HG02852 (cell line): ENCODE data around the gene CYB5R4.
"Not testable (repeated sequence)": the region's sequence is repeated elsewhere in the genome, so short reads cannot be mapped to it uniquely, and the experiment has no call there.

Source experiments
- ATAC-seq: cut with Tn5 transposase; IDR thresholded peaks from one replicate; pipeline ENCODE4 v1.9.1; 2021; ENCODE audit warnings: mild to moderate bottlenecking, moderate library complexity; ENCODE audit not compliant: unreplicated experiment

CYB5R4 gene

DNA sequence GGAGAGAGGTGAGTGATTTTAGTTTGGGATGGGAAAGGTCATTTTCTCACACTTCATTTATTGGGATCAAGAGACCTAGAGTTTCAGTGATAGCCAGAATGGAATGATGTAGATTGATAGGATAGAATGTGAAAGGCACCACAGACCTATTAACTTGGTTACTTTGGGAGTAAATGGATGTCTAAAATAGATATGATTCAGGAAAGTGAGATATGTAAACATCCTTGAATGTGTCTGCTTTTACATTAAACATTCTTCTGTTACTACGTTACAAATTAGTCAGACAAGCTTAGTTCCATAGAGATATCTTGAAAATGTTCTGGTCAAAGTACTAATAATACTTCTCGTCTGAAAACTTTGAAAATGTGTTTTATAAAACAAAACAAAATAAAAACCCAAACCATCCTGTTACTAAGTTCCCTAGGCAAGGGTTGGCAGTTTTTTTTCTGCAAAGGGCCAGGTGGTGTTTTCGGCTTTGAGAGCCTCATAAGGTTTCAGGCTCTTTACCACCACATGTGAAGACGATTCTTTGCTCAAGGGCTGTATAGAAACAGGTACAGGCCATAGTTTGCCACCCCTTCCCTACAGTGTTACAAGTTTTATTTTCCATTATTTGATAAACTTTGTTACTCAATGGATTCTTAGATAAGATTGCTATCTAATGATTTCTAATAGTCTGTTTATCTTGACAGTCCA, 3.4 kb downstream of the CYB5R4 start:
- ATAC-seq, result no peak

DNA sequence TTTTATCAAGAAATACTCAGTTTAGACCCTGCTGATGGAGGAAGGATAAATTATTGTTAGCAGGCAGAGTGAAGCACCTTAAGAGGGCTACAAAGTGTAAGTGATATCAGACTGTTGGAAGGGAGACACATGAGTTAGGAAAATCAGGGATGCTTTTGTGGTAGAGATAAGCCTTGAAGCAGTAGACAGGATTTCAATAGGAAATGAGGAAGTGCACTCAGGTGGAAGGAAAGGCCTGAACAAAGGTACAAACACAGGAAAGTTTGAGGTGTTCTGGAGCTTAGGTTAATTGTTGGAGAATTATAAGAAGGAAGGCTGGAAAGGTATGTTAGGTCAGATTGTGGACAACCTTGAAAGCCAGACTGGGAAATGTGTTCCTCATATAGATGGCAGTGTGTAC, 7.6 kb downstream of the CYB5R4 start:
- ATAC-seq, result no peak

DNA sequence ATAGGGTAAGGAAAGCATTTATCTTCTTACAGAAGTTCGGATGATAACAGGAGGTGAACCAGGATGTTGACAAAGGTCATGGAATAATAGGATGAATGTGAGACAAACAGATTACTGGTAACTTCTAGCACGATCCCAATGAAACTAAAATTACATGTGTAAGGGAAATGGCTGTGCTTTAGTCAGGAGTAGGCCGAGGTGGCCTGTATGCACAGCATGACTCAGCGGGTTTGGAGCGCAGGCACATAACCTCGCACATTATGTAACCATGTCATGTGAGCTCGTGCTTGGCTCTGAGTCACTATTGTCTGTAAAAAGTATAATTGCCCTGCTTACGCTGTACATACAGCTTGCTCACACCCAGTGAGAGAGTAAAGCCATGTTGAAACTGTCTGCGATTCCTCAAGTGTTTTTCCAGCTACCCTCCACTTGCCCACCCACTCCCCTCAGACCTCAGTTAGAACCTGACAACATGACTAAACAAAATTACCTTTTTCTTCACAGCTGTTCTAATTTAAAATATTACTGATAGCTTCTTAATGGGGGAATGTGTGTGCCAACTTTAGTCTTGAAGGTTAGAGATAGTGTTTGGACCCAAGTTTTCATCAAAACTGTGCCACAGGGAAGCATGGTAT, 8.2 kb downstream of the CYB5R4 start:
- no peak for ATAC-seq

DNA sequence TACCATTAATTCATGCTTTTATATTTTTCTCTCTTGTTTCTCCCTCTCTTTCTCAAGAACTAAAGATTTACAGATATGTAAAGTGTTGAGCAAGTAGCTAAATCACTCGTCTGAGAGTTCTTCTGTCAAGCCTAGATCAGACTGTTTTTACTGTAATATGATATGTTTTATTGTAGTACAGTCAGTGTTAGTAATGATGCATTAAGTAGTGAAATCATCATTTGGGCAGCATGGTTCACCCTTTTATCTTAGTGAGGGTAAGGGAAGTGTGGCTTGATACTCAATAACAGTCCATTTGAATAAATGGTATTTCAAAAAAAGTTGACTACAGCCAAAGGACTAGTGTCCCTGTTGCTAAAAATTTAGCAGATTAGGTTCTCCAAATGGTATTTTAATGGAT, 9.2 kb downstream of the CYB5R4 start:
- no peak for ATAC-seq

DNA sequence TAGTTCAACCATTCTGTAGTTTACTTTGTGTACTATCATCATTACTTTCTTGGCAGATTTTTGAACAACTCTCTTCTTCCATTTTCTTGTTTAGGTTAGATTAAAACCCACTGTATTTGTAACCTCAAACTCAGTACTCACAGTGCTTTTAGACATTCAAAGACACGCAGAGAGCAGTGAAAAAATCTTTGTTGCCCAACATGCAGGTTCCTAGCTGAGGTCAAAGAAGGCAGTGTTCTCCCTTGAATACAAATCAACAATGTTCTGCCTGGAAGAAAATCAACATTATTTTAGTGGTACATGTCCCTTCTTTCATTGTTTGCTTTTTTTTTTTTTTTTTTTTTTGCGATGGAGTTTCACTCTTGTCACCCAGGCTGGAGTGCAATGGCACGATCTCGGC, 11.2 kb downstream of the CYB5R4 start:
- no peak for ATAC-seq

DNA sequence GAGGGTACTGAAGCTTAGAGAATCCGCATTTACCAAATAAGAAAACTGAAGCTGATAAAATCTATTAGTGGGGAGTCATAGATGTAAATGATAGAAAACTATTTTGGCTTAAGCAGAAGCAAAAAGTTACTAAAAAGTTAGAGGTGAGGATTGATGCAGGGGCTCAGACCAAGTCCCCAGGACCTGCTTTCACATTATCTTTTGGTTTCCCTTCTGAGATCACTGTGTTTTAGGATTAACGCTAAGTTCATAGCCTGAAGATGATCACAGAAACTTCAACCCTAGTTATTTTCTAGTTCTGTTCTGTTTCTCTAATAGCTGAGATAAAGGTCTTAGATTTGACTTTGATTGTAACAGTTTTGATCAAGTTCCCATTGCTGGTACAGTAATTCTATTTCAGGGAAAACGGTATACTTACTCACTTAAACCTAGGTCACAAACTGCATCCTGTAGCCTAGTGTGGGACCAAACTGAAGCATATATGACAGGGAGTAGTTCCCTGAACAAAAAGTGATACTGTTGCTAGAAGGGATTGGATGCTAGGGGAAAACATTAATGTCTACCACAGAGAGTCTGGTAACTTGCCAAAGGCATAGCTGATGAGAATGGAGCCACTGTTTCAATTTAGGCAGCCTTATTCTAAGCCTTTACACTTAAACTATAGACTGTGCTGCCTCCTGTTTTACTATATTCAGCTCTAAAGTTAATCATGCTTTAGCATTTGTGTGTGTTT, 13.1 kb downstream of the CYB5R4 start:
- no peak for ATAC-seq

DNA sequence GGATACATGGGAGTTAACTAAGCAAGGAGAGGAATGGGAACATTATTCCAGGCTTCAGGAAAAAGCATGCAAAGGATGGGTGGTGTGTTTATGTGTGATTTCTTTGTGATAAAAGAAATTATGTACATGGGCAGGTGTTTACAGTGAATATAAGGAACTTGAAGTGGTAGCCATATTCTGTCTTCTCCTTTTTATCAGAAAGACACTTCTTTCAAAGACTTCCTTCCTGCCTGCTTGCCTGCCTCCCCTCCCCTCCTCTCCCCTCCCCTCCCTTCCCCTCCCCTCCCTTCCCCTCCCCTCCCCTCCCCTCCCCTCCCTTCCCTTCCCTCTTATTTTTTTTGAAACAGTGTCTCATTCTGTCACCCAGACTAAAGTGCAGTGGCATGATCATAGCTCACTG, 14.4 kb downstream of the CYB5R4 start:
- ATAC-seq, result no peak

DNA sequence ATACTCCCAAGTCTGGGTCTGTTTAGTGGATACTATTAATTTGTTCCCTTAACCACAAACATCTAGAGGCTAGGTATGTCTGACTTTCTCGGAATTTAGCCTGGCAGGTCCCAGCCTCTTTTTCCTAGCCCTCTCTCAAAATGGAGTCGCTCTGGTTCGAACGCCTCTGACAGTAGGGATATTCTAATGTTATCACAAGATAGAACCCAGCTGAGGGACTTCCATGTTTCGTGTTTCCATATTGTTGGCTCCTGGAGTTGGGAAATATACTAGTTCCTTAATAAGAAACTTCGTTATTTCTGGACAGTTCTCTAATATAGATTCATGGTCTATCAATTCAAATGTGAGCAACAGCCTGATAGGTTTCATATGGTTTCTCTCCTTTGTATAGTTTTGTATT, 16.4 kb downstream of the CYB5R4 start:
- ATAC-seq, result no peak

DNA sequence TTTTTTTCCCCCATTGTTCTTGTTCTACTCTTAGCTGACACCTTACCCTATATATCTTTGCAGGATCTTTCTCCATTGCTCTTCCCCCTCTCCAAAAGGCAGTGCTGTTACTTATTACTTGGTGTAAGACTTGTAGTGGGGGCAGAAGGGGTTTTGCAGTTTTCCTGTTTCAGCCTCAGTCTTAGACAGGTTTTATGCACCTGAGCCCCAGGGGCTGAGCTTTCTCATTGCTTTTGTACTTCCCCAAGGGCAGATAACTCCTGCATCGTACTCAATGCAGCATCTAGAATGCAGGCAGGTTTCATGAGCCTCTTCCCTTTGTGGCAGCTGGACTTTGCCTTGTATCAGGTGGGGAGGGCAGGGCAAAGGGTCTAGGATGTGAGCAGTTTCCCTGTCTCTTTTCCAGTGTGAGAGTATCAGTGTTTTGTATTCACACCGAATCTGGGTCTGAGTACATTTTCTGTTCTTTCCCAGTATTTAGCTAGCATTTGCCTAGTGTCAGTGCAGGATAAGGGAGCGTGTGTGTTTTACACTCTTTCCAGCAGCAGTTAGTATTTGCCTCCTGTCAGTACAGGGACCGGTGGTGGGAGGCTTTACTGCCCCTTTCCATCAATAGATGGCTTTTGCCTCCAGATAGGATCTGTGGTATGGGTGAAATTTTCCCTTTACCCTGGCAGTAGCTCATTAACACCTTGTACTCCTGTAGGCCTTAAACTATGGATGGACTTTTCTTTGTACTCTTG, 19.6 kb downstream of the CYB5R4 start:
- ATAC-seq, result no peak

DNA sequence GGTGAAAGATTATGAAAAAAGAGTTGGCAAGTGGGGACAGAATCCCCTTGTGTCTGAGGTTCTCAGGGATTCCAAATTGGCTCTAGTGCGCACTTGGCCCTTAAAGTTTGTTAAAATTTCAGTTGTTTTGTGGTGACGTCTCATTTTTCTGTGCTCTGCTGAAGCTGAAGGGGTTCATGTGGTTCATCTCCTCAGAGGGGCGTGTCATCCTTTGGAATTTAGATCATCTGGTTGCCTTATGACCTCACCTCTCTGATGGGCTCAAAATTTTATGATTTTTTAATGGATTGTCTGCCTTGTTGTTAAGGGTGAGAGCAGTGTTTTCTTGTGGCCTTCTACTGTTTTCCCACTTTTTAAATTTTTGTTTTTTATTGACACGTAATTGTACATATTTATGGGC, 20.3 kb downstream of the CYB5R4 start:
- no peak for ATAC-seq

DNA sequence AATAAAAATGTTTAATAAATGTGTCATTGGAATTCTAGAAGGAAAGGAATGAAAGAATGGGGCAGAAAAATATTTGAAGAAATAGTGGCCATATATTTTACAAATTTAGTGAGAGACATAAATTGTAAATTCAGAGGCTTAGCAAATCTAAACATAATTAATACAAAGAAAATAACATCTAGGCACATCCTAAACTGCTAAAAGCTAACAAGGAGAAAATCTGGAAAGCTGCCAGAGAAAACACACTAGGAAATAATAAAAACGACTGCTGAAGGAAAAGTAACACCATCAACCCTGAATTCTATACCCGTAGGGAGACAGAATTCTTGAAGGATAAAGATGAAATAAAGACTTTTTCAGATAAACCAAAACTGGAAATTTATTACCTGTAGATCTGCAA, 23.8 kb downstream of the CYB5R4 start:
- ATAC-seq, result no peak

DNA sequence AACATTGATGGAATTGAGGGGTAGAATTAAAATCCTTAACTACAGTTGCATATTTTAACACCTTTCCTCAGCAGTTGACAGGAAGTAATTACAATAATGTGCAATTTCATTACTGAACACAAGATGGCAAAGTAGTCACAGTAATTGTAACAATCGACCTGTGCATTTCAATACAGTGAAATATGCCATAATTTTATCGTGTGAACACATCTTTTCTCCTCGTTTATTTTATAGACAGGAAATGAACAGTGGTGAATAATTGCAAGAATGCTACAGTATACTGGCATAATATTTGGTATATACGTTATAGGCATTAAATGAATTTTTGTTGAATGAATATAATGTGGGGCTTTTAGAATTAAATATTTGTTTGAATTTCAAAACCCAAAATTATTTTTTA, 25.0 kb downstream of the CYB5R4 start:
- ATAC-seq, result peak; percentile 82

DNA sequence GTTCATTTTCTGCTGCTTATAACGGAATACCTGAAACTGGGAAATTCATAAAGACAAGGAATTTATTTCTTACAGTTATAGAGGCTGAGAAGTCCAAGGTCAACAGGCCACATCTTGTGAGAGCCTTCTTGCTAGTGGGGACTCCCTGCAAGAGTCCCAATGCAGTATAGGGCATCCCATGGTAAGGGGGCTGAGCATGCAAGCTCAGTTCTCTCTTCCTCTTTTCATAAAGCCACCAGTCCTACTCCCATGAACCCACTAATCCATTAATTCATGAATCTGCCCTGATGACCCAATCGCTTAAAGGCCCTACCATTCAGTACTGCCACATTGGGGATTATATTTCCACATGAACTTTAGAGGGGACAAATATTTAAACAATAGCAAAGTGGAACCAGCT, 26.5 kb downstream of the CYB5R4 start:
- no peak for ATAC-seq

DNA sequence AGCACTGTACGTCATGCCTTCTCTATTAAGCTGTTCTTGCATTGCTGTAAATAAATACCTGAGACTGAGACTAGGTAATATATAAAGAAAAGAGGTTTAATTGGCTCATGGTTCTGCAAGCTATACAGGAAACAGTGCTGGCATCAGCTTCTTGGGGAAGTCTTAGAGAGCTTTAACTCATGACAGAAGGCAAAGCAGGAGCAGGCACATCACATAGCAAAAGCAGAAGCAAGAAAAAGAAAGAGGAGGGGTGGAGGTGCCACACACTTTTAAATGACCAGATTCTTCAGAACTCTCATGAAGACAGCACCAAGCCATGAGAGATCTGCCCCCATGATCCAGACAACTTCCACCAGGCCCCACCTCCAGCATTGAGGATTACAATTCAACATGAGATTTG, 30.1 kb downstream of the CYB5R4 start:
- no peak for ATAC-seq

DNA sequence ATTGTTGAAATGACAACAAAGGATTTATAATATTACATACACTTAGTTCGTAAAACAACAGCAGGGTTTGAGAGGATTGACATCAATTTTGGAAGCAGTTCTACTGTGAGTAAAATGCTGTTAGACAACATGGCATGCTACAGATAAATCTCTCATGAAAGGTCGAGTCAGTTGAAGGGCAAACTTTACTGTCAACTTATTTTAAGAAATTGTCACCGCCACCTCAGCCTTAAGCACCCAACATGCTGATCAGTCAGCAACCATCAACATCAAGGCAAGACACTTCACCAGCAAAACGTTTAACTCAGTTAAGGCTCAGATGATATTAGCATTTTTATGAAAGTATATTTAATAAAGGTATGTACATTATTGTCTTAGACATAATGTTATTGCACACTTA, 31.0 kb downstream of the CYB5R4 start:
- no peak for ATAC-seq

DNA sequence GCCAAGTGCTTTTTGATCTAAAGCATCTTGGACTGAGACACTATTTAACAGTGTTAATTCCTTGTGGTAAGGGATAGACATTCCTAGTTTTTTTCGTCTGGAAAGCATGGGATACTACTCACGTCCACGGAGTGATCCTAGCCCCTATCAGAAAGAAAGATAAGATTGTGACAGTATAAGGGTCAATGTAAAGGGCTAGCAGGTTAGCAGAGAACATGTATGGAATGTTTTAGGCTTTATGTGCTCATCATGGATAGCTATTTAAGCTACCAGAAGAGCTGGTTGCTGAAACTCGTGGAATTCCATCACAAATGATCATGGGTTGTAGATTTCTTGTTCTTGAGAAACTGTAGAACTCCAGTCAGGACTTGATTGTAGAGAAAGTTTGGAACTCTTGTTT, 32.1 kb downstream of the CYB5R4 start:
- no peak for ATAC-seq

DNA sequence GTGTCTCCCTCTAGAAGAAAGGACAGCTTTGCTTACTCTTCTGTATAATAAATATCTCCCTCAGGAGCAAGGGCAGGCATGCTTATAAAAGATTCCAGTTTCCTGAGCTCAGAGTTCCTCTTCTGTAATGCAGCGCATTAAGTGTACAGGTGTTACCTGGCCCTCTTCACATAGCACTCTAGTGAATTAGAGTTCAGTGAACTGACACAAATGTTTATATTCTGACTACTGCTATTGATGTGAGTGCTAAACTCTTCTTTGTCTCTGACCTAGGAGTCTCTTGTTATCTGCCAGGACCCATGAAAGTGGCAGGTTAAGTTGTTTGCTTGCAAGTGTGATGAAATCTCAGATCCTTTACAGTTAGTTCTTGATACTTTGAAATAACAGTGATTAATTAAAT, 33.5 kb downstream of the CYB5R4 start:
- ATAC-seq, result no peak

DNA sequence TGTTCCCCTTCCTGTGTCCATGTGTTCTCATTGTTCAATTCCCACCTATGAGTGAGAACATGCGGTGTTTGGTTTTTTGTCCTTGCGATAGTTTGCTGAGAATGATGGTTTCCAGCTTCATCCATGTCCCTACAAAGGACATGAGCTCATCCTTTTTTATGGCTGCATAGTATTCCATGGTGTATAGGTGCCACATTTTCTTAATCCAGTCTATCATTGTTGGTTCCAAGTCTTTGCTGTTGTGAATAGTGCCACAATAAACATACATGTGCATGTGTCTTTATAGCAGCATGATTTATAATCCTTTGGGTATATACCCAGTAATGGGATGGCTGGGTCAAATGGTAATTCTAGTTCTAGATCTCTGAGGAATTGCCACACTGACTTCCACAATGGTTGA, 37.6 kb downstream of the CYB5R4 start:
- ATAC-seq, result not testable (repeated sequence)

DNA sequence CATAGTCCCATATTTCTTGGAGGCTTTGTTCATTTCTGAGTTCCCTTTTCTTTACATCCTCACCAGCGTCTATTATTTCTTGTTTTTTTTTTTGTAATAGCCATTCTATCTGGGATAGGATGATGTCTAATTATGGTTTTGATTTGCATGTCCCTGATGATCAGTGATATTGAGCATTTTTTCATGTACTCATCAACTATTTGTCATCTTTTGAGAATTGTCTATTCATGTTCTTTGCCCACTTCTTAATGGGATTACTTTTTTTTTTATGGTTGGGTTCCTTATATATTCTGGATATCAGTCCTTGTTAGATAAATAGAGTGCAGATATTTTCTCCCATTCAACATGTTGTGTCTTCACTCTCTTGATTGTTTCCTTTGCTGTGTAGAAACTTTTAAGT, 42.1 kb downstream of the CYB5R4 start:
- ATAC-seq, result no peak

DNA sequence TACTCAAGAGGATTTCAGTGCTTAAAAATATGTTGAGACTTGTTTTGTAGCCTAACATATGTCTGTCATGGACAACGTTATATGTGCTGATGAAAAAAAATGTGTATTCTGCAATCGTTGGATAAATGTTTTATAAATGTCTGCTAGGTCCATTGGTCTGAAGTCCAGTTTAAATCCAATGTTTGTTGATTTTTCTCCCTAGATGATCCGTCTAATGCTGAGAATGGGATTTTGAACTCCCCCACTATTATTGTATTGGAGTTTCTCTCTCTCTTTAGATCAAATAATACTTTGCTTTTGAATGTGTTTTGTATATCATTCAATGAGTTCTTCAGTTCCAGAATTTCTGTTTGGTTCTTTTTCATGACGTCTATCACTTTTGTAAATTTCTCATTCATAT, 44.9 kb downstream of the CYB5R4 start:
- ATAC-seq, result no peak

DNA sequence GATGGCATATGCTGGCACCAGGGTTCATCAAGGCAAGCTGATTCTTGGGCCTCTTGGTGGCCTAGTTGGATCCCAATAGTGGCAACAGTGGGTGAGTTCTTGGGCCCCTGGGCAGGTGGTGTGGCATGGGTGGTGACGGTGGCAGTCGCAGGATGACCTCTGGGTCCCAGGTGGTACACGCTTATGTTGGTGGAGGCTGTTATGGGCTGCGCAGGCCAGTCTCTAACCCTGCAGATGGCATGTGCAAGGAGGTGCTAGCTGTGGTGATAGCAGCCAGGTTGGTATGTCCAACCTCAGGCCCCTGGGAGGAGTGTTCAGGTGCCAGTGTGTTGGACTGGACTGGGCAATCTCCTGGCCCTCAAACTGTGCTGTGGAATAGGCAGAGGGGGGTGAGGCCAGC, 46.2 kb downstream of the CYB5R4 start:
- ATAC-seq, result no peak
